CD1c-positive myeloid dendritic cell (primary cell): ENCODE results near the gene TCF12.

Source experiments
- DNase-seq: peaks from one replicate; pipeline ENCODE4 v3.0.0-alpha.2; 2016; ENCODE audit errors: extremely low spot score

Gene TCF12

GRCh38 chr15:57320631-57321220 is 402.3 kb downstream of the TCF12 start:
- peak; percentile 95 for DNase-seq

- DNase-seq = no peak
These were observed 403.0 kb downstream of the TCF12 start for GRCh38 chr15:57321485-57321884.

GRCh38 chr15:57321973-57322601 is 403.6 kb downstream of the TCF12 start:
- no peak for DNase-seq

- DNase-seq = no peak
These were observed 404.3 kb downstream of the TCF12 start for GRCh38 chr15:57322602-57323250.

GRCh38 chr15:57323299-57323805 is 404.9 kb downstream of the TCF12 start:
- no peak for DNase-seq

- DNase-seq = no peak
These were observed 405.6 kb downstream of the TCF12 start for GRCh38 chr15:57323806-57324589.

DNA sequence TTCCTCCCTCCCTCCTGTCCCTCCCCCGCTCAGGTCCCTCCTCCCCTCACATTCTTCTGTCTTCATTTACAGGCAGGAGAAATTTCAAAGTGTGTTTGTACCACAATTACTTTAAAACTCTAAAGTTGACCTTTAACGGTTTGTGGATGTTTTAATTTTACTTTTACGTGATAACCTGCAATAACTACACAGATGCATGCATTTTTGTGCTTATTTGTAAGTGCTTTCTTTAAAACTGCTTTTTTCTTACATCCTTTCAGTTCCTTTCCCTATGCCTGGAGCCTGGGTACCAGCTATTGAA is 406.1 kb downstream of the TCF12 start:
- no peak for DNase-seq

GRCh38 chr15:57324944-57325679 is 406.7 kb downstream of the TCF12 start:
- DNase-seq = no peak

DNA sequence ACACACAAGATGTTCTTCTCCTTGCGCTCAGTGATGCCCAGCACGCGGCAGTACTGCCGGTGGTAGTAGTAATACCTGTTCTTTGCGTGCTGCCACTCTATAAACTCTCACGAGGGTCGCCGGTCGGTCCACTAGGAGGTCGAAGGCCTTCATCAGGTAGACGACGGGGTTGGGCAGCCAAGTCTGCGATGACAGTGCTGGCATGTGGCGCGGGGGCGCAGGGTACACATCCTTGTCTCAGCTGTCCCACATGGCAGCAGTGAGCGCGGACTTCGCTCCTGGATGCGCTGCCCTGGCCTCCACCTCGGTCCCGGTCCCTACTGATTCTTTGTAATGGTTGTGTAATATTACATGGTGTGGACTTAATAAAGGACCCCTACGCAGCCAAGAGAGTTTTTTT is 407.8 kb downstream of the TCF12 start:
- no peak for DNase-seq

DNA sequence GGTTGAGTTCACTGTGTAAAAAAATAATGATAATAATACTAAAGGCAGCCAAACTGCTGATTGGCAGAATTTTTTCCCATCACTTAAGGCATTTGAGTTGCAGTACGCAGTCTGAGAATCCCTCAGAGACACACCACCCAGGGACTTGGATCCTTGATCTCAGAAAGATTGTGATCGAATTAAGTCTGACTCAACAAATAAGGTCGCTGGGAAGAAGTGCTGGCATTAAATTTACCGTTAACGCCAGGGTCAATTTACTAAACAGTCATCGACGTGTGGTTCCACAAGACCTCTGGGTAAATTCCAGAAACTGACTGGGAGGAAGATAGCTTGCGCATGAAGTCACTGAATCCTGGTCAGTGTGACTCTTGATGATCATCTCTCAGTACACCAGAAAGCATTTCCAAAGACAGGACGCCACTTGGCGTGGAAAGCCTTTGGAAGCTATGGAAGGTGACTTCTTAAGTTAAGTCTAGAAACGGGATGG is 409.6 kb downstream of the TCF12 start:
- DNase-seq = no peak

DNA sequence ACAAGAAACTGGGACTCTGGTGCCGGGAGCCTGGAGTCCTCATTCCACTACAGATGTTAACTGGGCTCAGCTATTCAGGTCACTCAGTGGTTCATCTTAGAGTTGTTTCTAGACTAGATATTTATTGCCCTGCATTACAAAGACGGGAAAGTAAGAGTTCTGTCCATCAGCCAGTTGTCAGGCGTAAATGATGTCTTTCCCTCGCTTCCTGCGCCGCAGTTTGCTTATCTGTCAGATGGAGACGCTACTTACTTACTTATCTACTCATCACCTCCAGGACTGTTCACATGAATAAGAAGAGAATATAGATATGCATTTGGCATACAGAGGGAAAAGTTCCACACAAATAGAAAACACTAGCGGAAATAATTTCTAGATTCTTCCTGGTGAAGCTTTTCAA is 410.0 kb downstream of the TCF12 start:
- DNase-seq = no peak

DNA sequence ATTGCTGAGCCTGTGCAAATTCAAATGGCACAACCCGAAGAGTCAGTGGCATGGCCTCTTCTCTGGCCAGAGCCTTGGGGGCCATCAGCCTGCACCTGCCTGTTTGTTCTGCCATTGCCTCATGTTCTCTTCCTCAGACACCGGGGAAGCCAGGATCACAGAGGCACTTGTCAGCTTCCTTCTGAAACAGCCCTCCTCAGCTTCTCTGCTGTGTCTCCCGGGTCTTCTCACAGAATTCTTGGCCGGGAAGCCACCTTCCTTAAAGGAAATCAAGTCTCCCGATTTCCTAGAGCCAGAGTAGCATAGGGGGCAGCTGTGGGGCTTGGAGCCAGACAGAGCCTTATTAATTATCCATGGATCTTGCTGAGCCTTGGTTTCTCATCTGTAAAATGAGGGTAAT is 410.5 kb downstream of the TCF12 start:
- DNase-seq = no peak

GRCh38 chr15:57329582-57330367 is 411.3 kb downstream of the TCF12 start:
- no peak for DNase-seq

DNA sequence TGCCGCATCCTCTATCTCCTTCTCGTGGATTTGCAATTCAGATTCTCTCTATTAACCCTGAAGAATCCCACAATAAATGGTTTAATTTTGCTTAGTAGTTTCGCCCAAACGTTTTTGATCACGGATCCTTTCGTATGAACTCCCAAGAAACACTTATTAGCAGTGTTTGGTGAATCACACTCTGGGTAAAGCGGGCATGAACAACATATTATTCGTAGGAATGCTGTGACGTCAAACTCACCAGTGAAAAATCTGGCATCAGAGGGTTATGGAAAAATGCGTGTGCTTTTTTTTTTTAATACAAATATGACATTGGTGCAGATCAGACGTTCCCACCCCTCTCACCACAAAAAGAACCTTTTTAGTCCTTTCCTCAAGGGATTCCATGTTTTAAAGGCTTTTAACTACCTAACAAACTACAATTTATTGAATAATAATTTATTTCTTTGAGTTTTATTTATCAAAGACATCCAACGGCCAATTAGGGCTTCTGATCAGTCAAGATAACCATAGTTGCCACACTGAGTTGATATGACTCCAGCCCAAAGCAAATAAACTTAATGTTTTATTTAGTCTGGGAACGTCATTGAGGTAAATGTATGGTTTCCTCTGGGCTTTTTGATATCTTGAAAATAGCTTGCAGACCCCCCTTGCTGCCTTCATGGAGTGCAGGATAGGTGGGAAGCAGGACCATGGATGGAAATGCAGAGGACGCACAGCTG is 412.3 kb downstream of the TCF12 start:
- DNase-seq = no peak

GRCh38 chr15:57332326-57332725 is 413.9 kb downstream of the TCF12 start:
- DNase-seq = no peak

DNA sequence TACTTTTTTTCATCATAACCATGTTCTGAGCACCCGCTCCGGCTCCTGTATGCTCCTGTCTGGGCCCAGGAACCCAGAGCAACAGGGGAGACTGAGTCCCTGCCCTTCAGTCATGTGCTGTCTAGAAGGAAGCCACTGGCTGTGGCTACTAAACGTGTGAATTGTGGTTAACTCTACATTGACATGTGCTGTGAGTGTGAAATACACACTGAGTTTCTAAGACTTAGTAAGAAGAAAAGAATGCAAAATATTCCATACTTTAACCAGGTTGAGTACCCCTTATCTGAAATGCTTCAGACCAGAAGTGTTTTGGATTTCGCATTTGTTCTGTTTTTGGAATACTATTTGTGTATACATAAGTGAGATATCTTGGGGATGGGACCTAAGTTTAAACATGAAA is 415.0 kb downstream of the TCF12 start:
- no peak for DNase-seq

GRCh38 chr15:57334257-57334656 is 415.8 kb downstream of the TCF12 start:
- DNase-seq = no peak

DNA sequence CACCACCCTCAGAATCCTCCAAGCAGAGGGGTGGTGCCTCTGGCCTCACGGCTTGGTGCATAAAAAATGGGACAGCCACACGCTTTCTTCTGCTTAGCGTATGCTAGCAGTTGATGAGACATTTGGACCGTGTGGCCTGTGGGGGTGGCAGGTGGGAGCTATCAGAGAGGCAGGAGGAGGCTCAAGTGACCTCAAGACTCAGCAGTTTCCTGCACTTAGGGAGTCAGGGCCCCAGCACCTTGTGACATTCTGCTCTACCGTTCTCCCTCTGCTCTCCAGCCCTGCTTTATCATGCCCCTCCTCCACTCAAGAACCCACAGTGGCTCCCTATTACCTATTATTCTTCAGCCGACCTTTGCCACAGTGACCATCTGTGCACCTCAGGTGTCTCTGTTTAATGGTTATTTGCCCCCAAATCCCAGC is 416.9 kb downstream of the TCF12 start:
- no peak for DNase-seq

DNA sequence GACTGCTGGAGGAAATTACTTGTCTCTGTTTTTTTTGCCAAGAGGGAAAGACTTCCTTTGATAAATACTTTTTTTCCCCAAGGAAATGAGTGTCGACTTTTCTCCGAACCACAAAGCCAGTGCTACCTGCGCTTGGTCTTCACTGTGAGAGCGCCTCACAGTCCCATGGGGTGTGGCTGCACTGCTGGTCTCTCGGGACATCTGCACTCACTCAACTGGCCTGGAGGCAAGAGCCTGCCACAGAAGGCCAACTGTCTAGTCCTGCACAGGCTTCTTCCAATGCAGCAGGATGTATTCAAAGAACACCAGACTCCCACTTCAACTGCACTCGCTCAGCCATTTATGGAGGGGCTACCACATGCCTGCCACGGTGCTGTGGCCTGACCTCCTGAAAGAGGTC is 417.3 kb downstream of the TCF12 start:
- DNase-seq = no peak

- peak; percentile 14 for DNase-seq
These were observed 419.5 kb downstream of the TCF12 start for GRCh38 chr15:57337868-57338411.
